ENCODE measurements around the gene PDE3B. TPM values are rescaled to one million over a fixed set of nuclear protein-coding genes. Genes with fewer than 3 reads are reported as not detected.

PDE3B gene
- total RNA-seq, 5 donors from 2014 or later (not counting 1 experiment from before 2014, with no cell fraction given) = 130 to 162 (median 143) TPM

DNA sequence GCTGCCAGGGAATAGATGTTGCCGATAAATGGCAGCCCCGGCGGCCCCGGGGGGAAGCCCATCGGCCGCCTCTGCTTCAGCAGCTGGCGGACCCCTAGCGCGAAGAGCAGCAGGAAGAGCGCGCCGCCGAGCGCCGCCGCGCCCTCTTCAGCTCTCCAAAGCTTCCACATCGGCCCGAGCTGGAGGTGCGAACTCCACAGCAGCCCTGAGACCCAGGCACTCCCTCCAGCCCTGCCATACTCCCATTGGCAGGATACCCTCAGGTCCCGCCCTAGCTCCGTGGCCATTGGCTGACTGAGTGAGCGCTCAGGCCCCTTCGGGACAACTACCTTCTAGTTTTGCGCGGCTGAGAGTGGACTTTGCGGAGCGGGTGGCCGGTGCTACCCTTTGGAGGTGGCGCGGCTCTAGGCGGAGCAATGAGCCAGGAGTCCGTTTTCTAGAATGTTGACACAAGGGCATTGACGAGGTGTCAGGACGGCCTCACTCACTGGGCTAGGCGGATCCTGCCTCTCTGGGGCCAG is 248.5 kb downstream of the PDE3B start, which contains the start of gene CYP2R1:
Gene CYP2R1 (minus strand): TSS at position 196 of the 521 bp plus-strand sequence. CDS start 26 bp downstream, at position 170.
- H3K4me1 Mint-ChIP-seq = peaks cover 44 to 50% (median 47%) of the 10 kb centered on the region in 3 donors
- Histone ChIP-seq H3K36me3 (ENCODE audit: control insufficient read depth in 2 of 2, extremely low read depth in 1 of 2, insufficient read depth in 1 of 2, low read length in 1 of 2) (no peaks in the 10 kb centered on the region), H3K4me1 (ENCODE audit: control insufficient read depth in 1 of 2, extremely low read depth in 1 of 2, insufficient read depth in 2 of 2, low read length in 2 of 2) (peaks cover 14 to 24% of the 10 kb centered on the region in 2 experiments), H3K9me3 (no peaks in the 10 kb centered on the region), H3K4me3 (ENCODE audit: control insufficient read depth in 1 of 2, extremely low read depth in 1 of 2, low read length in 1 of 2) (peak within 1 kb of the TSS; percentile 65 to 80), H3K27ac (ENCODE audit: low read length) (peak within 1 kb of the TSS; percentile 76), H3K27me3 (replicated peaks in 1 of 2; ENCODE audit: control insufficient read depth in 2 of 2, extremely low read depth in 1 of 2, insufficient read depth in 2 of 2, low read length in 1 of 2) (no peaks in the 10 kb centered on the region)
- peak within 1 kb of the TSS; percentile 95 to 96 for H3K27ac Mint-ChIP-seq
- no peaks in the 10 kb centered on the region for H3K36me3 Mint-ChIP-seq
- H3K4me3 Mint-ChIP-seq = peak within 1 kb of the TSS; percentile 95 to 98 (median 97)
- peak; percentile 89 to 90 (median 89) for ATAC-seq (replicated peaks in 1 of 4)
- POLR2A ChIA-PET = interaction anchor here (0.6 to 1.5 kb wide), 9 partner anchors 10 to 372 kb away, joined by 3 to 7 read pairs (median 3); partner anchors contain the start of gene PSMA1 (in 1 of the 2)
- no peaks in the 10 kb centered on the region for H3K9me3 Mint-ChIP-seq
- WGBS (ENCODE audit: insufficient coverage) = under 1% methylated on average over 31 of the region's 36 CpGs
- DNase-seq = peak; percentile 78 to 93 (median 87)
- CTCF ChIA-PET = interaction anchor here (0.9 to 4.8 kb wide), 15 partner anchors 8 to 584 kb away, joined by 3 to 61 read pairs (median 4); partner anchors contain the start of genes COPB1 (in 1 of the 2) and PSMA1 (in 1 of the 2)
- H3K27me3 Mint-ChIP-seq = no peaks in the 10 kb centered on the region

- peaks cover 14 to 24% of the 10 kb centered on the region in 2 experiments for H3K4me1 ChIP-seq (ENCODE audit: control insufficient read depth in 1 of 2, extremely low read depth in 1 of 2, insufficient read depth in 2 of 2, low read length in 2 of 2)
- H3K27ac ChIP-seq (ENCODE audit: low read length) = peak overlapping the region; percentile 76
- no peaks in the 10 kb centered on the region for H3K9me3 ChIP-seq
- Mint-ChIP-seq H3K27ac (peak overlapping the region; percentile 82 to 83), H3K36me3 (no peaks in the 10 kb centered on the region), H3K4me1 (peaks cover 42 to 45% (median 44%) of the 10 kb centered on the region in 3 donors), H3K27me3 (no peaks in the 10 kb centered on the region), H3K9me3 (no peaks in the 10 kb centered on the region), H3K4me3 (peak overlapping the region; percentile 85 to 98 (median 95))
- WGBS (ENCODE audit: insufficient coverage) = no CpG with 5 or more reads among the region's 2 CpGs
- DNase-seq (no peak), ATAC-seq (replicated peaks in 1 of 4) (no peak)
- ChIA-PET POLR2A (interaction anchor here in 1 of 2 donors (0.6 to 1.5 kb wide), 5 partner anchors 196 to 372 kb away, joined by 3 to 7 read pairs (median 3); partner anchors contain the start of gene PSMA1), CTCF (interaction anchor here (0.9 to 4.8 kb wide), 13 partner anchors 8 to 584 kb away, joined by 3 to 61 read pairs (median 4); partner anchors contain the start of genes COPB1 (in 1 of the 2) and PSMA1 (in 1 of the 2))
- H3K36me3 ChIP-seq (ENCODE audit: control insufficient read depth in 2 of 2, extremely low read depth in 1 of 2, insufficient read depth in 1 of 2, low read length in 1 of 2) = no peaks in the 10 kb centered on the region
- peak overlapping the region; percentile 65 to 80 for H3K4me3 ChIP-seq (ENCODE audit: control insufficient read depth in 1 of 2, extremely low read depth in 1 of 2, low read length in 1 of 2)
- no peaks in the 10 kb centered on the region for H3K27me3 ChIP-seq (replicated peaks in 1 of 2; ENCODE audit: control insufficient read depth in 2 of 2, extremely low read depth in 1 of 2, insufficient read depth in 2 of 2, low read length in 1 of 2)
These were observed 249.0 kb downstream of the PDE3B start for GRCh38 chr11:14892577-14892976.

- CTCF ChIA-PET = interaction anchor here (0.7 to 2.6 kb wide), 4 partner anchors 9 to 14 kb away, joined by 3 to 11 read pairs (median 6); no protein-coding TSS in a partner anchor
- no peaks in the 10 kb centered on the region for H3K27me3 ChIP-seq (replicated peaks in 1 of 2; ENCODE audit: control insufficient read depth in 2 of 2, extremely low read depth in 1 of 2, insufficient read depth in 2 of 2, low read length in 1 of 2)
- H3K4me1 Mint-ChIP-seq = peaks cover 19 to 26% (median 22%) of the 10 kb centered on the region in 3 donors
- no peaks in the 10 kb centered on the region for H3K9me3 ChIP-seq
- POLR2A ChIA-PET = no interaction called here
- H3K9me3 Mint-ChIP-seq = no peaks in the 10 kb centered on the region
- no peak overlapping the region for H3K27ac Mint-ChIP-seq
- no peak for ATAC-seq (replicated peaks in 1 of 4)
- no peak overlapping the region for H3K4me3 Mint-ChIP-seq
- 72% methylated on average over 5 of the region's 5 CpGs for WGBS (ENCODE audit: insufficient coverage)
- H3K36me3 ChIP-seq (ENCODE audit: control insufficient read depth in 2 of 2, extremely low read depth in 1 of 2, insufficient read depth in 1 of 2, low read length in 1 of 2) = no peaks in the 10 kb centered on the region
- no peak overlapping the region for H3K27ac ChIP-seq (ENCODE audit: low read length)
- H3K4me3 ChIP-seq (ENCODE audit: control insufficient read depth in 1 of 2, extremely low read depth in 1 of 2, low read length in 1 of 2) = no peak overlapping the region
- DNase-seq = no peak
- H3K36me3 Mint-ChIP-seq = no peaks in the 10 kb centered on the region
- H3K27me3 Mint-ChIP-seq = no peaks in the 10 kb centered on the region
- H3K4me1 ChIP-seq (ENCODE audit: control insufficient read depth in 1 of 2, extremely low read depth in 1 of 2, insufficient read depth in 2 of 2, low read length in 2 of 2) = peaks cover 4 to 21% of the 10 kb centered on the region in 2 experiments
These were observed 251.3 kb downstream of the PDE3B start for GRCh38 chr11:14894657-14895598.

GRCh38 chr11:14898355-14898754 is 254.8 kb downstream of the PDE3B start:
- Mint-ChIP-seq H3K27me3 (no peaks in the 10 kb centered on the region), H3K4me3 (no peak overlapping the region), H3K27ac (no peak overlapping the region), H3K4me1 (peaks cover 0 to 7% (median 3%) of the 10 kb centered on the region in 3 donors), H3K9me3 (no peaks in the 10 kb centered on the region), H3K36me3 (no peaks in the 10 kb centered on the region)
- no peak overlapping the region for H3K4me3 ChIP-seq (ENCODE audit: control insufficient read depth in 1 of 2, extremely low read depth in 1 of 2, low read length in 1 of 2)
- DNase-seq (no peak), ATAC-seq (replicated peaks in 1 of 4) (no peak)
- H3K27ac ChIP-seq (ENCODE audit: low read length) = no peak overlapping the region
- ChIA-PET CTCF (interaction anchor here (1.4 to 2.0 kb wide), 2 partner anchors 9 to 10 kb away, joined by 3 to 13 read pairs; no protein-coding TSS in a partner anchor), POLR2A (no interaction called here)
- 100% methylated on average over 1 of the region's 3 CpGs for WGBS (ENCODE audit: insufficient coverage)
- no peaks in the 10 kb centered on the region for H3K9me3 ChIP-seq
- no peaks in the 10 kb centered on the region for H3K4me1 ChIP-seq (ENCODE audit: control insufficient read depth in 1 of 2, extremely low read depth in 1 of 2, insufficient read depth in 2 of 2, low read length in 2 of 2)
- no peaks in the 10 kb centered on the region for H3K27me3 ChIP-seq (replicated peaks in 1 of 2; ENCODE audit: control insufficient read depth in 2 of 2, extremely low read depth in 1 of 2, insufficient read depth in 2 of 2, low read length in 1 of 2)
- no peaks in the 10 kb centered on the region for H3K36me3 ChIP-seq (ENCODE audit: control insufficient read depth in 2 of 2, extremely low read depth in 1 of 2, insufficient read depth in 1 of 2, low read length in 1 of 2)

GRCh38 chr11:14898906-14899305 is 255.3 kb downstream of the PDE3B start:
- no peak for ATAC-seq (replicated peaks in 1 of 4)
- POLR2A ChIA-PET = no interaction called here
- Histone ChIP-seq H3K27me3 (replicated peaks in 1 of 2; ENCODE audit: control insufficient read depth in 2 of 2, extremely low read depth in 1 of 2, insufficient read depth in 2 of 2, low read length in 1 of 2) (no peaks in the 10 kb centered on the region), H3K9me3 (no peaks in the 10 kb centered on the region), H3K36me3 (ENCODE audit: control insufficient read depth in 2 of 2, extremely low read depth in 1 of 2, insufficient read depth in 1 of 2, low read length in 1 of 2) (no peaks in the 10 kb centered on the region), H3K27ac (ENCODE audit: low read length) (no peak overlapping the region), H3K4me1 (ENCODE audit: control insufficient read depth in 1 of 2, extremely low read depth in 1 of 2, insufficient read depth in 2 of 2, low read length in 2 of 2) (no peaks in the 10 kb centered on the region), H3K4me3 (ENCODE audit: control insufficient read depth in 1 of 2, extremely low read depth in 1 of 2, low read length in 1 of 2) (no peak overlapping the region)
- no CpG with 5 or more reads among the region's 2 CpGs for WGBS (ENCODE audit: insufficient coverage)
- Mint-ChIP-seq H3K27ac (no peak overlapping the region), H3K27me3 (no peaks in the 10 kb centered on the region), H3K4me1 (peaks cover under 1 to 7% (median 6%) of the 10 kb centered on the region in 3 donors), H3K4me3 (no peak overlapping the region), H3K9me3 (no peaks in the 10 kb centered on the region), H3K36me3 (no peaks in the 10 kb centered on the region)
- CTCF ChIA-PET = interaction anchor here (1.4 to 2.0 kb wide), 2 partner anchors 9 kb away, joined by 3 to 13 read pairs; no protein-coding TSS in a partner anchor
- no peak for DNase-seq

Measured in T-cell (primary cell).